GM12878 (cell line): Measurements from ENCODE around the gene CCDC15. TPM values are rescaled to one million over a fixed set of nuclear protein-coding genes. Genes with fewer than 3 reads are reported as not detected.

Source experiments
- ATAC-seq: fragments of 200-7000 bp; cut with Tn5 transposase; 3 replicates; pipeline ENCODE4 v1.9.1; 2020; ENCODE audit warnings: mild to moderate bottlenecking, moderate library complexity
- BruUV-seq: library from RNA; stranded (reverse); fragments of 400-500 nt; replicated peaks from 2 replicates; lab custom pipeline; 2021; lab: Mats Ljungman, UMichigan
- CTCF ChIA-PET: fragments of 300-600 bp; sonication (Branson Sonifier 250); formaldehyde crosslinking; extraction: SDS; loops from one replicate; lab custom pipeline; 2021; ENCODE audit warnings: inconsistent platforms; lab: Yijun Ruan, JAX
- POLR2A ChIA-PET: fragments of 350-600 bp; formaldehyde crosslinking; extraction: SDS; loops from one replicate; lab custom pipeline; 2021; ENCODE audit warnings: inconsistent platforms; lab: Charles Lee
- RAD21 ChIA-PET: fragments of 300-600 bp; sonication (Branson Sonifier 250); formaldehyde crosslinking; loops from one replicate; lab custom pipeline; 2023; ENCODE audit warnings: antibody characterized with exemption; ENCODE audit not compliant: unreplicated experiment; lab: Charles Lee
- SMC1A ChIA-PET: fragments of 300-600 bp; sonication (Branson Sonifier 250); formaldehyde crosslinking; loops from one replicate; lab custom pipeline; 2023; ENCODE audit not compliant: unreplicated experiment, uncharacterized antibody; lab: Charles Lee
- DNase-seq: peaks from one replicate; pipeline ENCODE4 v3.0.0-alpha.2; 2011; ENCODE audit warnings: low read depth, low spot score
- FAIRE-seq: peaks from 3 replicates; lab custom pipeline; 2011; peaks lifted over from hg19 to GRCh38; lab: Jason Lieb, UNC
- H2AFZ ChIP-seq: 2 replicates; pipeline ENCODE4 v1.6.0; 2011; ENCODE audit warnings: low read depth, low read length, control low read depth; ENCODE audit not compliant: control insufficient read depth
- H3K27ac ChIP-seq: 2 replicates; pipeline ENCODE4 v1.5.1; 2011; ENCODE audit warnings: control low read depth; ENCODE audit not compliant: control insufficient read depth, insufficient read depth
- H3K27me3 ChIP-seq, 2 experiments: replicated peaks in 1 of 2; 2 replicates each; pipeline versions ENCODE4 v1.6.0 to v1.6.1; 2011; ENCODE audit warnings: low read length in 1 of 2; ENCODE audit not compliant: control insufficient read depth in 2 of 2, insufficient read depth in 2 of 2
- H3K36me3 ChIP-seq, 2 experiments: 2 replicates each; pipeline ENCODE4 v1.5.1; 2011; ENCODE audit warnings: low read length in 1 of 2; ENCODE audit not compliant: control insufficient read depth in 2 of 2, insufficient read depth in 2 of 2
- H3K4me1 ChIP-seq: 2 replicates; pipeline ENCODE4 v1.6.1; 2011; ENCODE audit warnings: mild to moderate bottlenecking, low read length, moderate library complexity, mixed read lengths; ENCODE audit not compliant: control insufficient read depth, insufficient read depth
- H3K4me2 ChIP-seq: 2 replicates; pipeline ENCODE4 v1.6.0; 2011; ENCODE audit warnings: control low read depth; ENCODE audit not compliant: control insufficient read depth, insufficient read depth
- H3K4me3 ChIP-seq: fragments of 200-600 bp; sonication (generic); 2 replicates; pipeline ENCODE4 v1.5.1; 2016
- H3K79me2 ChIP-seq: 2 replicates; pipeline ENCODE4 v1.6.0; 2011; ENCODE audit warnings: low read length; ENCODE audit not compliant: control insufficient read depth, insufficient read depth
- H3K9ac ChIP-seq: 2 replicates; pipeline ENCODE4 v1.8.0; 2011; ENCODE audit warnings: low read length, control low read depth, mixed read lengths; ENCODE audit not compliant: control insufficient read depth, insufficient read depth
- H3K9me3 ChIP-seq: replicated peaks from 3 replicates; pipeline ENCODE4 v1.5.1; 2011; ENCODE audit warnings: mild to moderate bottlenecking, low read length; ENCODE audit not compliant: control insufficient read depth, insufficient read depth
- H4K20me1 ChIP-seq: 2 replicates; pipeline ENCODE4 v1.6.0; 2011; ENCODE audit not compliant: control insufficient read depth, insufficient read depth
- BHLHE40 ChIP-seq, 2 experiments: fragments of 450-650 bp in 1 of 2; IDR thresholded peaks; 2 replicates each; pipeline ENCODE4 v1.6.1; 2011 to 2017; ENCODE audit warnings: low read depth in 2 of 2, borderline replicate concordance in 1 of 2, improper control_type of control experiment in 1 of 2, low read length in 1 of 2, mild to moderate bottlenecking in 1 of 2
- E2F8 ChIP-seq: fragments of 450-650 bp; IDR thresholded peaks from 2 replicates; pipeline ENCODE4 v1.6.1; 2018; ENCODE audit warnings: mild to moderate bottlenecking, low read depth, moderate library complexity; ENCODE audit not compliant: partially characterized antibody
- GATAD2B ChIP-seq: fragments of 450-650 bp; conservative IDR thresholded peaks from 2 replicates; pipeline ENCODE4 v1.6.1; 2017; ENCODE audit warnings: low read depth, mild to moderate bottlenecking, moderate library complexity
- NKRF ChIP-seq: fragments of 450-650 bp; conservative IDR thresholded peaks from 2 replicates; pipeline ENCODE4 v1.6.1; 2017; ENCODE audit warnings: mild to moderate bottlenecking, moderate library complexity
- SIN3A ChIP-seq: IDR thresholded peaks from 2 replicates; pipeline ENCODE4 v1.6.1; 2012; ENCODE audit warnings: low read depth, low read length, improper control_type of control experiment
- TCF3 ChIP-seq: IDR thresholded peaks from 2 replicates; pipeline ENCODE4 v1.6.1; 2012; ENCODE audit warnings: low read depth, mild to moderate bottlenecking, low read length, borderline replicate concordance; ENCODE audit not compliant: insufficient read depth
- TCF7 ChIP-seq: IDR thresholded peaks from 2 replicates; pipeline ENCODE4 v1.6.1; 2014; ENCODE audit warnings: antibody characterized with exemption, borderline replicate concordance
- USF1 ChIP-seq: IDR thresholded peaks from 2 replicates; pipeline ENCODE4 v1.6.1; 2011; ENCODE audit warnings: borderline replicate concordance, low read depth, mild to moderate bottlenecking, moderate library complexity, mixed read lengths, low read length; ENCODE audit not compliant: insufficient read depth; ENCODE audit errors: extremely low read length
- YBX1 ChIP-seq: fragments of 450-650 bp; IDR thresholded peaks from 2 replicates; pipeline ENCODE4 v1.6.1; 2016; ENCODE audit warnings: antibody characterized with exemption
- WGBS: methylation state at CpG from one replicate; pipeline ENCODE4 v1.1.6; 2016; ENCODE audit warnings: low lambda C conversion rate; ENCODE audit not compliant: insufficient replicate concordance, insufficient coverage; ENCODE audit errors: missing lambda C conversion rate; 5-methylcytosine and 5-hydroxymethylcytosine counted together
- in situ Hi-C: fragments of 300-500 bp; cut with MboI; formaldehyde crosslinking; loops from 9 replicates; pipeline ENCODE4 v1.14.3; 2018; ENCODE audit warnings: mixed read lengths
- intact Hi-C: fragments of 100-400 bp; cut with micrococcal nuclease; formaldehyde crosslinking; loops from one replicate; pipeline ENCODE4 v1.14.2; 2022; ENCODE audit not compliant: unreplicated experiment
- polyA plus RNA-seq, 11 experiments: library from polyadenylated mRNA; depleted of rRNA in 4 of 11; unstranded in 6 of 11; stranded (reverse) in 5 of 11; fragments of >200 nt; fragmentation: Nextera tagmentation in 4 of 11; fragmentation: Illumina TruSeq in 1 of 11; extraction: Ambion mirVana in 4 of 11; extraction: Trizol in 1 of 11; gene quantifications; 1 replicate in 1 of 11; 2 replicates in 10 of 11; pipeline versions ENCODE4 v1.2.1 to v1.2.3, GENCODE V29; 2011 to 2016; ENCODE audit warnings: inconsistent platforms in 2 of 11, missing spikeins in 2 of 11, low read depth in 1 of 11
- total RNA-seq, 4 experiments: library from RNA; depleted of rRNA in 3 of 4; stranded (reverse); fragments of >200 nt in 3 of 4; fragmentation: Illumina TruSeq in 1 of 4; extraction: Trizol in 1 of 4; gene quantifications; 2 replicates each; pipeline versions ENCODE4 v1.2.1 to v1.2.3, GENCODE V29; 2013 to 2021

CCDC15 gene
- total and polyA plus RNA-seq, 10 of the 15 experiments (the other 5 are each of a cell fraction or from before 2014, with no cell fraction given), result 2.0 to 5.3 (median 3.3) TPM

GRCh38 chr11:125001849-125002248 is 47.8 kb downstream of the CCDC15 start:
- Histone ChIP-seq H4K20me1 (no peaks in the 10 kb centered on the region), H3K36me3 (no peaks in the 10 kb centered on the region), H3K9me3 (peaks cover 5% of the 10 kb centered on the region), H3K27me3 (no peaks in the 10 kb centered on the region), H3K4me2 (no peak overlapping the region), H3K4me3 (no peak overlapping the region), H2AFZ (no peak overlapping the region), H3K79me2 (no peaks in the 10 kb centered on the region), H3K4me1 (no peaks in the 10 kb centered on the region), H3K27ac (no peak overlapping the region), H3K9ac (no peak overlapping the region)
- TF ChIP-seq GATAD2B (no peak), TCF7 (no peak), YBX1 (no peak), NKRF (no peak), USF1 (no peak), BHLHE40 (IDR thresholded peaks at IDR 0.05; ENCODE audit: borderline replicate concordance in 1 of 2, low read depth in 2 of 2, low read length in 1 of 2) (no peak), SIN3A (no peak), TCF3 (no peak), E2F8 (no peak)
- no peak for FAIRE-seq
- WGBS, result 49% methylated on average over 2 of the region's 2 CpGs
- POLR2A ChIA-PET, result no interaction called here
- SMC1A ChIA-PET, result no interaction called here
- BruUV-seq, result no TSS peak
- DNase-seq, result no peak
- no peak for ATAC-seq
- CTCF ChIA-PET, result no interaction called here
- intact Hi-C loops (no loop called here), in situ Hi-C loops (no loop called here)
- RAD21 ChIA-PET, result no interaction called here
